K562 treated with DMSO at 1 percent for 48 hours (cell line): ENCODE results near the gene ARHGAP21. TPM values are rescaled to one million over a fixed set of nuclear protein-coding genes. Genes with fewer than 3 reads are reported as not detected.

Experiments
- total RNA-seq: library from RNA; unstranded; fragments of 300-600 nt; gene quantifications from 2 replicates; pipeline ENCODE4 v1.2.3, GENCODE V29; 2022; ENCODE audit warnings: low replicate concordance; ENCODE audit errors: extremely low read depth

ARHGAP21 gene
- total RNA-seq: not detected in 2 replicates

GRCh38 chr10:24723788-24724380 lies at the start of gene ARHGAP21:
TSS of gene ARHGAP21 (minus strand) at chr10:24723887. CDS start at chr10:24721899, 1,988 bp downstream.

Other genes with a start within 250 kb of the ARHGAP21 start
- not detected in 2 replicates for gene PRTFDC1, start 228.7 kb upstream of the ARHGAP21 start, total RNA-seq